Anterior cingulate cortex (tissue), 58 donors: ENCODE measurements around the gene C1QTNF2.

ENCODE experiments used
- DNase-seq, 58 donors: peaks; one replicate each; lab custom pipeline; 2025; lab: John Stamatoyannopoulos, UW

Gene C1QTNF2, protein sequence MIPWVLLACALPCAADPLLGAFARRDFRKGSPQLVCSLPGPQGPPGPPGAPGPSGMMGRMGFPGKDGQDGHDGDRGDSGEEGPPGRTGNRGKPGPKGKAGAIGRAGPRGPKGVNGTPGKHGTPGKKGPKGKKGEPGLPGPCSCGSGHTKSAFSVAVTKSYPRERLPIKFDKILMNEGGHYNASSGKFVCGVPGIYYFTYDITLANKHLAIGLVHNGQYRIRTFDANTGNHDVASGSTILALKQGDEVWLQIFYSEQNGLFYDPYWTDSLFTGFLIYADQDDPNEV

DNA sequence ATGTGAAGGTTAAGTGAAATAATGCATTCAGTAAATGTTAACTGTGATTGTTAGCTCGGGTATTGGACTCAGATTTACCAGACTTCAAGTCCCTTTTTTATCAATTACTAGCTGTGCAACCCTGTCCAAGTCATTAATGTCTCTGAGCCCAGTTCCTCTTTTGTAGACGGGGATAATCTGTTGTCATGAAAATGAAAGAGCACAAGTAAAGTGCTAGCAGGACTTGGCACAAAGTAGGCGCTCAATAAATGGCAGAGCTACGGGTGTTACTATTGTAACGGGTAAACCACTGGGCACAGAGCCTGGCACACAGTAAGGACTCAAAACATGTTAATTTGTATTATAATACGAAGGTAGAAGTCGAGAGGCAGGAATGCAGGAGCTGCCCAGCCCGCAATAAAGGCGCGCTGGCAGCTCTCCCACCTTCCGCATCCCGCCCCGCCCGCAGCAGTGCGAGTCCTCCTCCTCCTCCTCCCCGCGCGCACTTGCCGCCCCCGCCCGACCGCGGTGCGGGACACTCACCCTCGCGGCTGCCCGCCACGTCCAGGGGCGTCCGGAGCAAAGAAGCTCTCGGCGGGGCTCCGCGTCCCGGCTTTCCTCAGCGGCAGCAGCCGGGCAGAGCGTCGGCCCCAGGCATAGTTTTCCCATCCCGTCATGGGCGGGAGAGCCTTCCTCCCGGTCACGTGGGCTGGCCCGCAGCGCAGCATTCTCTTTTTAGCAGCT lies at the start of gene C1QTNF2:
Gene C1QTNF2 (minus strand): TSS at position 637 of the 723 bp plus-strand sequence. CDS start 15,615 bp downstream, outside the sequence.
- peak in 41 of 58 donors; percentile 10 to 65 (median 40) for DNase-seq

DNA sequence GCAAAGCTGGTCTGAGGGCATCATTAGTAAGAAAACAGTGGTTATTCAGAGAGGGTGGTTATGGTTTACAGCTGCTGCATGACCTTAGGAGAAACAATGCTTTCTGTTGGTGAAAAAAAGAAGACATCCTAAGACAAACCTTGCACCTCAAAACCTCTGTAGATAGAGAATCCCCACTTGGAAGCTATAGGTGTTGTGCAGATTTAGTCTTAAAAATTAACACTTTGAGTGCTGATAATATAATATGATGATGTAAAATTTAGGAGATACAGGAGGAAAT lies 49.8 kb upstream of the C1QTNF2 start:
- no peak for DNase-seq

- peak in 1 of 58 donors; percentile 71 for DNase-seq
Observed at GRCh38 chr5:160419458-160420330, 49.3 kb upstream of the C1QTNF2 start.

- peak; percentile 29 to 91 (median 84) for DNase-seq
Observed at GRCh38 chr5:160418561-160419457, 48.4 kb upstream of the C1QTNF2 start, which contains the start of gene SLU7. Gene SLU7 (minus strand): TSS chr5:160419081. CDS start chr5:160415294, 3,787 bp downstream.

DNA sequence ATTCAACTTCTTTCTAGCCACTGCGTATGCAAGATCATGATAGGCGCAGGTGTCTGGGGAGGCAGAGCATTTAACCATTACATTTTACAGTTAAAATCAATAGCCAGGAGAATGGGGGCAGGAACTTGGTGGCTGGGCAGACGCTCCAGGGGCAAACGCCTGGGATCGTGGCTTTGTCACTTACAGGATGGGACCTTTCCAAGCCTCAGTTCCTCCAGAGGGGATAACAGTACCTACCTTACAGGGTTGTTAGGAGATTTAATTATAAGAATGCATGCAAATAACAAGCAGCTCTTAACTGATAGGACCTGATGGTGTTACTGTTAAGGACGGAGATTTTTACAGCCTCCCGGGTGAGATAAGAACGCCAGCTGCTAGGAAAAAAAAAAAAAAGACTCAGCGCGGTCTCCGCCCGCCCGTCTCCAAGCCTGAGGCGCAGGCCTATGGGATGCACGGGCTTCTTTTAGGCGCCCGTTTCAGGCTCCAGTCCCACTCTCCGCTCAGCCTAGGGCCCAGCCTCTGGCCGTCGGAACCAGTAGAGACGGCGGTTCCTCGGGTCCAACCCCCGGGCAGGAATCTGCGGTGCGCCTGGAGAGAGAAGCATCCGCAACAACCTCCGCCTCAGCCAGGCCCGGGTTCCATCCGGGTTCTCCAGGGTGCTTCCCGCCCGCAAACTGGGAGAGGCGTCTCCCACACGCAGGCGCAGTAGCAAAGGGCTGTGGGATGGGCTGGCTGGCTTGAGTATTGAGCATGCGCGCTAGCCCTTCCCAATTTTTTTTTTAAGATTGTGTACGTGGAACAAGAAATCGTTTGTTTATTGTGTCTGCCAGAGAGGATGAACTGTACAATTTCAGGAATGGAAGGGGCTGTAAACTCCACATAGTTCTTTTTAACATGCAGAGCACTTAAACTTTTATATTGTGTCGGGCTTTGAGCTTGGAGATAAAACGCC lies 29.3 kb upstream of the C1QTNF2 start, which contains the start of gene FAM200C:
Gene FAM200C (minus strand): TSS at position 653 of the 952 bp plus-strand sequence. CDS start 4,564 bp downstream, outside the sequence.
- peak; percentile 45 to 93 (median 88) for DNase-seq

DNA sequence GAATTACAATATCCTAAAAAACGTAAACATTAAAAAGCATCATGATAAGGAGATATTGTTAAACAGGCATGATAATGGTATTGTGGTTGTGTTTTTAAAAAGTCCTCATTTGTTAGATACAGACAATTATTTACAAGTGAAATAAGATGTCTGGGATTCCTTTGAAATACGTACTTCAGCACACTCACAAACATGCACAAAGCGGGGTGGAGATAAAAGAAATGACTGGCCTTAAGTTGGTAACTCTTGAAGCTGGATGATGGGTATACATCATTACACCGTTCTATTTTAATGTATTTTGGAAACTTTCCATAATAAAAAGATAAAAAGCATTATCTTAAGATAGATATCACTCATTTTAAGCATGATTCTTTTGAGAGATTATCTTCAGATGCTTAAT lies 28.4 kb upstream of the C1QTNF2 start:
- no peak for DNase-seq

DNA sequence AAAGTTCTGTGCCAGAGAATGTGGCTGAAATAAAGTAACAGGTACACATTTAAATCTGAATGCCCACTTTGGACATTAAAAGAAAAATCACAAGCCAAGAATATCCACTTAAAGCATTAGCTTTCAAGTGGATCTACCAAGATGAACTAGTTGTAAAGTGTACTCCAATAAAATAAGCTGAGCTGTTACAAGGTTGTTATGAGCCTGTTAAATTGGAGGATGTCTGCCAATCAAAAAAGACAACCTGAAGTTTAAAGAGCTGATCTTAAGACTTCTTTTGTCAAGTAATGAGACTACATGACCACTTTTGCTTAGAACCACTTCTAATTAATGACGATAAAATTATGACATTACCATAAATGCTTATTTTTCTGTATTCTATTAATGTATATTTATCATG lies 27.1 kb upstream of the C1QTNF2 start:
- no peak for DNase-seq

DNA sequence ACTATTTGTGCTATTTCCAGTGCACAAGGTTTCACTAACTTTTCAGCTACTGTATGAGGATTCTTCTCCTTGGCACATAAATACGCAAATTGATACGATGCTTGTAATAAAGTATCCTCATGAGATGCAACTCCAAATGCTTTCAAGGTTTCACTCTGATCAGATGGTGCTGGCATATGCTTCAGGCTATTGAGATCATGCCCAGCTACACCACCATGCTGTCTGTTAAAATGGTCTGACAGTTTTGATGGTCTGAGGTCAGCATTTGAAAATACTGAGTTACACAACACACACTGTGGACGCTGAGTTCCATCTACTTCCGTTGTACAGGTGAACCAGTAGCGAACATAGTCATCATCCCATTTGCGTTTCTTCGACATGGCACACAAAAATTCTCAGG lies 24.7 kb upstream of the C1QTNF2 start:
- no peak for DNase-seq

GRCh38 chr5:160390787-160391696 lies 20.6 kb upstream of the C1QTNF2 start:
- DNase-seq, result no peak

DNA sequence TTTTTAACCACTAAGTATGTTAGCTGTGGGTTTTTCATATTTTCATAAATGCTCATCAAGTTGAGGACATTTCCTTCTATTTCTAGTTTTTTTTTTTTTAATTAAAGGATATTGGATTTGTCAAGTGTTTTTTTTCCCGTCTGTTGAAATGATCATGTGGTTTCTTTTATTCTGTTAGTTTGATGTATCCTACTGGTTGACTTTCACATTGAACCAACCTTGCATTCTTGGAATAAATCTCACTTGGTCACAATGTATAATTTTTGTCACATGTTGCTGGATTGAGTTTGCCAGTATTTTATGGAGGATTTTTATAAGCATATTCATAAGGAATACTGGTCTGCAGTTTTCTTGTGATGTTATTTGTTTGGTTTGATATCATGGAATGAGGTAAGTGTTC lies 17.0 kb upstream of the C1QTNF2 start:
- DNase-seq, result no peak

DNA sequence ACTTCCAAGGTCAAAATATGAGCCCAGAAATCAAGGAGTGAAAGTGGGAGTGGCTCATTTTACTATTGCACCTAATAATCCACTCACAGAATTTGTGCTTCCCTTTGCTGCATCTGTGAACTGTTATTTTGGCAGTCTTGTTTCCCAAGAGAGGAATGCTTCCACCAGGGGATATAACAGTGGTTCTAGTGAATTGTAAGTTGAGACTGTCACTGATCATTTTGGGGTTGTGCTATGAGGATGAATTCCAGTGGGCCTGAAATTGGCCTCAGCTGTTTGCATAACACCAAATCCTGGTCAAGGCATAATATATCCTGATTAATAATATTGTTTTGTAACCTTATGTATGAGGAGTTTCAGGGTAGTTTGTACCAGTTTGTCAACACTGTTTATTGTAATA lies 15.1 kb upstream of the C1QTNF2 start:
- DNase-seq, result no peak

GRCh38 chr5:160384681-160385080 lies 14.3 kb upstream of the C1QTNF2 start:
- no peak for DNase-seq

DNA sequence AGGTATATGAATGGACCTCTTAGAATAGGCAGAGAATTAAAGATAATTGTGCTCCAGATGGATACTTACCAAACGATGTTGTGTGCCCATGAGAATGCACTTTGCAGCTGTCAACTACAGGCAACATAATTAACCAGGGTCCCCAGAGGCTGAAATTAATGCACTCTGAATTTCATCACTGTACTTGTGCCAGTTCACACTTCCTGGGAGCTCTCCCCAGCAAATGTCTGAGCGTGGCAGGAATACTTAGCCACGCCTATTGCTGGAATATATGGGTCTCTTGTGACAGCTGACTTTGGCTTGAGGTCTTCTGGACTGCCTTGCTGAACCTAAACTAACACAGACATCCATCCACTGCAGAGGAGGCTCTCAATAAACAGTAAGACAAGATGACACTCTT lies 11.9 kb upstream of the C1QTNF2 start:
- DNase-seq, result no peak

DNA sequence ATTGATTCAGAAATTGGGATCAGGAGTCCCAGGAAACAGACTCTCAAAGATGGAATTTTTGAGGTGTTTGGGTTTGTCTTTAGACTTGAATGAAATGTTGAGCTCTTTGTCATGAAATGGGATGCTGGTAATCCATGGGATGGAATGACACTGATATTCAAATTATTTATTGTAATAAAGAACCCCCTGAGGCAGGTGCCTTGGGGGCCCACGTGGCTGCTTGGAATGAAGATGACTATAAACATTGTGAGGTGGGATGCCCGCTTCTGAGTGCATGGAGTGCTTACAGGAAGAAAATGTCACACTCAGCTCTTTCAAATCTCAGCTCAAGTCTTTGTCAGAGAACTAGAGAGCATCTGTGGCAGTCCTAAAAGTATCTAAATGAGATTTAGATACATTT lies 9.6 kb upstream of the C1QTNF2 start:
- DNase-seq, result no peak

DNA sequence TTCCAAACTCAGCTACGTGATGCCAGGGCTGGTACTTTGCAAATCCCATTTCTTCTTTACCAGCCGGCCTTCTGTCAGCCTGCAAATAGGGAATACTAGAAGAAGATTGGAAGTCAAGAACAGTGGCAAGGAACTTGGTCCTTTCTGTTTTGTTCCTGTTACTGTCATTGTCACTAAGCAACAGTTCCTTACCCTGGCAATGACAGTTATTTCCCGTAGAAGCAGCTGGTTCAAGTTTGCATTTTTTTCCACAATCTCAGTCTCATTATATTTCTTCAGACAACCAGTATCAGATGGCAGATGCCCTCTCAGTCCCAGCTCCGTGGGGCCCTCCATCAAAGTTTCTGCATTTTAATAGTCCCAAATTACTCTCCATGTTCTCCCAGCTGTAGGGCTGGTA lies 9.1 kb upstream of the C1QTNF2 start:
- no peak for DNase-seq

DNA sequence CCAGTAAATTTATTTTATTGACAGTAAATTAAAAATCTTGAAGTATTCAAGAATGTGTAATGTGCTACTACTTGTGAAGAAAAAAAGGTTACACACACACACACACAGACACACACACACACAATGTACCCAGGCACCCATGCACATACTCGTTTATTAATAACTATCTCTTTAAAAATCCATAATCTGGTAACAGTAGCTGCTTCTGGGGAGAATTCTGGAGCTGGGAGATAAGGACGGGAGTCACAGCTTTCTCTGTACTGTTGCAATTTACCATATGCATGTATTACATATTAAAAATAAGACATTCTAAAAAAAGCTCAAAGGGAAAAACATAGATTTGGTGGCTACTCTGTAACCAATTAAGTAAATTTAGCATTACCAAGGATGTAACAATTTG lies 7.9 kb upstream of the C1QTNF2 start:
- DNase-seq, result no peak

GRCh38 chr5:160377651-160378050 lies 7.2 kb upstream of the C1QTNF2 start:
- DNase-seq, result no peak

DNA sequence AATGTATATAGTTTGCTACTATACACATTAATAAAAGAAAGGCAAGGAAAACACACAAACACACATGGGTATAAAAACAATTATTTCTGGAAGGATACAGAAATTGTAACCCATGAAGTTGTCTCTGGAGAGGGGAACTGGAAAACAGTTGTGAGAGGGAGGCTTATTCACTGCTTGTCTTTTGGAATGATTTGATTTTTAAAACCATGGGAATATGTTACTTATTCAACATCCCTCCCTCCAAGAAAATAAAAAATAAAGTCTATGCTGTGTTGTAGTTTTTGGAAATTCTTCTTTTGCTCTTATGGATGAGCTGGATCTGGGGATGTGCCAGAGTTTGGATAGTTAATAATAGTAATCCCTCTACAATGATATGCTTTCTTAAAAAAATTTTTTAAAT lies 6.0 kb upstream of the C1QTNF2 start:
- no peak for DNase-seq
